Stimulated activated CD8-positive, alpha-beta memory T cell treated with anti-CD3 and anti-CD28 coated beads, Interleukin-12 subunit alpha, Interleukin-12 subunit beta, amount 100 ng/mL, for 24 hours (primary cell): ENCODE results near the gene SYNDIG1.

ENCODE experiments used
- DNase-seq: peaks from one replicate; pipeline ENCODE4 v3.0.0-alpha.2; 2020; ENCODE audit errors: extremely low read depth

The SYNDIG1 gene

GRCh38 chr20:24560571-24561491 lies 91.4 kb downstream of the SYNDIG1 start:
- DNase-seq: no peak

- no peak for DNase-seq
These were observed 96.5 kb downstream of the SYNDIG1 start for GRCh38 chr20:24565835-24566351.

- DNase-seq: no peak
These were observed 97.2 kb downstream of the SYNDIG1 start for GRCh38 chr20:24566656-24567055.

DNA sequence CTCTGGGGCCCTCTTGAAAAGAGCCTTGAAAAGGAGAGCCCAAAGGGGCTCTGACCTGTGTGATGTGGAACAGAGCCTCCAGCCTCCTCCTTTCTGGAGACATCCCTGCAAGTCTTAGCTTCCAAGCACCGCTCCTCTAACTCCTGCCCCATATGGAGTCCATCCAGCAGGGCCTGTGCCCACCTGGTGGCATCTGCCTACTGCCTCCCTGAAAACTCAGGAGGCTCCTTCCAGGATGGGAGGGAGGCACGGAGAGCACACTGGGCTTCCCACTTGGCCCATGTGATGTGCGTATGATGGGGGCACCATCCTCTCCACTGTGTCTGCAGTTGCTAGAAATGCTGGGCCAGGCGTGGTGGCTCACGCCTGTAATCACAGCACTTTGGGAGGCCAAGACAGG lies 98.1 kb downstream of the SYNDIG1 start:
- no peak for DNase-seq

DNA sequence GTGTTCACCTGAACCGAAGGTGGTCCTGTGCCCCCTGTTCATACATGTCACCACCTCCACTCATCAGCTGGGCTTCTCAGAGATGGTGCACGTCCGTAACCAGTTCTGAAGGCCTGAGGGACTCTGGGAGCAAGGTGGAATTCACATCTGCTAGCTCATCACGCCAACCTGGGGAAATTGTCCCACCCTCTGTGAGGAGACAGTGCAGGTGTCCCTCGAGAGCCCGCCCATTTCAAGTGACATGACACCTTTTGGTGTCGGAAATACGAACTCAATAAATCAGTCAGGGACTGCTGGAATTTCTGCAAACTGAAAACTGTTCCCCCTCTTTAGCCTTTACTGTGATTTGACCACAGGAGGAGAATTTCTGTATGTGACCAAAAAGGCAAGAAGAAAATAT lies 99.4 kb downstream of the SYNDIG1 start:
- no peak for DNase-seq

GRCh38 chr20:24571159-24571558 lies 101.7 kb downstream of the SYNDIG1 start:
- DNase-seq: no peak

- DNase-seq: no peak
These were observed 102.7 kb downstream of the SYNDIG1 start for GRCh38 chr20:24572140-24572539.

DNA sequence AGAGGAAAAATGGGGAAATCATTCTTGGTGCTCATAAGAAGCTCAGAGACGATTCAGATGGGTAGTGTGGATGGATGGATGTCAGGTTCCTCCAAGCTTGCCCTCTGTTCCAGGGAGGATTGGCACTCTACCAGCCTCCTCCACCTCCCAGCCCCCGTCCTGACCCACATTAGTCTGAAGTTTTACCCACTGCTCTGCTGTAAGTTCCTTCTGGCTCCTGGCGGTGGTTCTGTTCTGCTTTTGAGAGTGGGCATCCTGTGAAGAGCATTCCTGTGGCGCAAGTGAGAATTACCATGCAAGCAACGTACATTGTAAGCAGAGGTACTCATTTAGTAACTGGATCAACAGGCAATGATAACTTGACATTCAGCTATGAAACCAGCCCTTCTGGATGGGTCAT lies 103.4 kb downstream of the SYNDIG1 start:
- no peak for DNase-seq

- no peak for DNase-seq
These were observed 104.1 kb downstream of the SYNDIG1 start for GRCh38 chr20:24573557-24573956.

DNA sequence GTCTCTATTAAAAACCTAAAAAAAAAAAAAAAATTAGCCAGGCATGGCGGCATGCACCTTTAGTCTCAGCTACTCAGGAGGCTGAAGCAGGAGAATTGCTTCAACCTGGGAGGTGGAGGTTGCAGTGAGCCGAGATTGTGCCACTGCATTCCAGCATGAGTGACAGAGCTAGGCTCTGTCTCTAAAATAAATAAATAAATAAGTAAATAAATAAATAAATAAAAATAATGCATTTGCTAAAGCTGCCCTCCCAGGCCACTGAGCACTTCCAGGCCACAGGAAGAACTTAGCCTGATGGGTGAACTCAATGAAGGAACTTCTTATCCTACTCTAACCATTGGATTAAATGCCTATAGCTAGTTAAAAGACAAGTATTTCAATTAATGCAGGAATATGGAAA lies 104.9 kb downstream of the SYNDIG1 start:
- no peak for DNase-seq

- DNase-seq: no peak
These were observed 105.4 kb downstream of the SYNDIG1 start for GRCh38 chr20:24574797-24575196.

DNA sequence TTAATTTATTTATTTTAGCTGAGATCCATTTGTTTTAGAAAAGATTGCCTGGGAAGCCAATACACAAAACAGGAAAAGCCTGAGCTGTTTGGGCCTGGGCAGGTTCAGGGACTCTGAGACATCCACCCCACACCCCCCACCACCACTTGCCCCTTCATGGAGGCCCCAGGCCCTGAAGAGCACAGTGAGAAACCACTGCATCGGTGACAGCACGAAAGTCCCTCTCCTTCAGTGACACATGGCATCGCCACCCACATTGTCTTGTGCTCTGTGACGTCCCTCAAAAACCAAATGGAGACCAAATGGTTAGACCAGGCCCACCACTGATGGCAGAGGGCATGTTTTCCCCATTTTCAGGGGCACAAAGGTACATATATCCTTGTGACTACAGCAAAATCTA lies 106.4 kb downstream of the SYNDIG1 start:
- no peak for DNase-seq

- no peak for DNase-seq
These were observed 107.0 kb downstream of the SYNDIG1 start for GRCh38 chr20:24576447-24576846.

DNA sequence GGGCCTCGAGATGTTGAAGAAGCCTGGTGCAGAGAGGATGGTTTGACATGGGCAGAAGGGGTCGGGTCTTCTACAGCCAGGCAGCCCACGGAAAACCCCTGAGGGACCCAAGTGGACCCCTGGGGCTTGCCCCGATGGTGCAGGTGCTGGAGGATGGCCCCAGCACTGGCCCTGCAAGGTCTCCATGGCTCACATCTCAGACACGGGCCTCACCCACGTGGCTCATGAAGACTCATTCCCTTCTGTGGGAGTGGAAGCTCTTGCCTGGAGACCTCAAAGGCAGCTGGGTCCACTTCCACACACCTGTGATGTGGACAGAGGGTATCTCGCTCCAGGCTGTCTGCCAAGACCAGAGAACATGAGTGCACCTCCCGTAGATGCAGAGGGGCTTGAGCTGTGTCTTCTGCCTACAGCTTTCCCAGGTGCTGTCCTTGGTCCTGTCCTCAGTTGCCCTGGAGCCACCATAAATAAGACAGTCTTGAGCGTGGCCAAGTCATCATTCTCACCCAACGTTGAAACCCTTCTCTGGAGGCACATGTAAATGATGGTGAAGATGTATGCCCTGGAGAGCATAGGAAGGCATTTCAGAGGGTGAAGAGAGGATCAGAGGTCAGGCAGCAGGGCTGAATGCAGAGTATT lies 108.0 kb downstream of the SYNDIG1 start:
- DNase-seq: no peak

- DNase-seq: no peak
These were observed 109.4 kb downstream of the SYNDIG1 start for GRCh38 chr20:24578567-24579415.

DNA sequence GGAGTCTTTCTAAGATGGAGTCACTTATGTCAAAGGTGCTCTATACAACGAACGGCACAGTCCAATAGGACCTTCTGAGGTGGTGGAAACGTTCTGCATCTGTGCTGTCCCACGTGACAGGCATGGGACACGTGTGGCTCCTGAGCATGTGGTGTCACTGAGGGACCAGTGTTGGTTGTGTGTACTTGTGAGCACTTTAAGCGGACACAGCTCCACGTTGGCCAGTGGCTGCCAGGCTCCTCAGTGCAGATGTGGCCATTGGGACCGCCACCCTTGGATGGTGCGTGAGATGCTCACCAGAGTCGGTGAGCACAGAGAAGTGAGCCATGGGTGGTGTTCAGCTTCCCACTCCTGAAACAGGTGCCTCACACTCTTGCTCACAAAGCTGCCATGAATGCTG lies 110.0 kb downstream of the SYNDIG1 start:
- no peak for DNase-seq

GRCh38 chr20:24580006-24580405 lies 110.6 kb downstream of the SYNDIG1 start:
- no peak for DNase-seq

DNA sequence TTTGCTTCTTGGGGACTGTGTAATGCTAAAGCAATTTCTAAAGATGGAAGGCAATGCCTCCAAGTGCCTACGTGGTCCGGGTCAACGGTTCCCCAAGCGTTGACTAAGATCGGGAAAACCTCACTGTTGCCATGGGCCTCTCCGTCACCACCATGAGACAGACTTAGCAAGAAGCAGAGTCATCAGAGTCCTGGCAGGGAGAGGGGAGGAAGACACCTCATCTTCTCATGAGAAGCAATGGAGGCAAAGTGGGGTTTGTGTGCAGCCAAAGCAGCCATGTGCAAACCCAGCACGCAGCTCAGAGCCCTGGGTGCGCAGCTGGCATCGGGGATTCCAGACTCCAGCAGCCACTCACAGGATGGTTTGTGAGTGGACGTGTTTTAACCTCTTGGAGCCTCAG lies 111.4 kb downstream of the SYNDIG1 start:
- DNase-seq: no peak

DNA sequence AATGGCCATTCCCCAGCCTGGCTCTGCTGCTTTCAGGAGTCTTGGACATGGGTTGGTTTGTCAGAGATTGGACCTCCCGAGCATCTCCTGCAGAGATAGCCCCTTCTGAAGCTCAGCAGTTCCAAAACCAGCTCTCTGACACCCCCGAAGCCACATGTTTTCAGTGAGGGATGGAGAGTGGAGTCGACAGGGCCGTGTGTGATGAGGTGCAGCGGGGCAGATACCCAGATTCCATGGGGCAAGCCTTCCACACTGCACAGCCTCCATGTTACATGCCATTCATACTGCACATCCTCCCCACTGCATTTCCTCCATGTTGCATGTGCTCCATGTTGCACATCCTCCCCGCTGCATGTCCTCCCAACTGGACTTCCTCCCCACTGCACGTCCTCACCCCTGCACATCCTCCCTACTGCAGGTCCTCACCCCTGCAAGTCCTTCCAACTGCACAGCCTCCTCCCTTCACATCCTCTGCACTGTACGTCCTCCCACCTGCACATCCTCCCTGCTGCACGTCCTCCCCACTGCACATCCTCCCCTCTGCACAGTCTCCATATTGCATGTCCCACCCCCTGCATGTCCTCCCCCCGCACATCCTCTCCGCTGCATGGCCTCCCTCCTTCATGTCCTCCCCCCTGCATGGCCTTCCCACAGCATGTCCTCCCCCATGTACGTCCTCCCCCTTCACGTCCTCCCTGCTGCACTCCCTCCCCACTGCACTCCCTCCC lies 112.2 kb downstream of the SYNDIG1 start:
- DNase-seq: no peak

GRCh38 chr20:24582373-24583168 lies 113.1 kb downstream of the SYNDIG1 start:
- no peak for DNase-seq
